OCI-LY3 (cell line): ENCODE measurements around the gene TCERG1L.

ENCODE experiments used
- CTCF ChIP-seq: fragments of 200-600, 300-600 bp; sonication (generic); IDR thresholded peaks from 2 replicates; pipeline ENCODE4 v1.5.1; 2014; ENCODE audit warnings: antibody characterized with exemption, low read length, low read depth
- EZH2phosphoT487 ChIP-seq: fragments of 200-600 bp; shearing (Covaris generic); IDR thresholded peaks from 2 replicates; pipeline ENCODE4 v1.6.1; 2018; ENCODE audit warnings: antibody characterized with exemption, mixed run types, low read depth

- no peak for TF ChIP-seq CTCF
- TF ChIP-seq EZH2phosphoT487 = no peak
Measured at GRCh38 chr10:131315344-131315743, 3.8 kb upstream of the TCERG1L start.
